GM23338 (cell line): ENCODE data around the gene S1PR2. TPM values are rescaled to one million over a fixed set of nuclear protein-coding genes. Genes with fewer than 3 reads are reported as not detected.

Source experiments
- ATAC-seq: fragments of 200-7000 bp; cut with Tn5 transposase; 3 replicates; pipeline ENCODE4 v1.9.1; 2020
- DNase-seq: peaks from one replicate; pipeline ENCODE4 v3.0.0-alpha.2; 2015; ENCODE audit warnings: low spot score
- H2AFZ ChIP-seq: fragments of 200-600 bp; sonication (generic); 2 replicates; pipeline ENCODE4 v1.8.0; 2016; ENCODE audit warnings: antibody characterized with exemption, mild to moderate bottlenecking, moderate library complexity
- H3F3A ChIP-seq: fragments of 200-600 bp; sonication (generic); replicated peaks from 2 replicates; pipeline ENCODE4 v1.8.0; 2017; ENCODE audit warnings: antibody characterized with exemption, mixed run types, low read depth
- H3K27ac ChIP-seq: fragments of 200-600 bp; sonication (generic); 2 replicates; pipeline ENCODE4 v1.6.1; 2016; ENCODE audit warnings: low read depth
- H3K27me3 ChIP-seq: fragments of 200-600 bp; sonication (generic); 2 replicates; pipeline ENCODE4 v1.8.0; 2016; ENCODE audit warnings: mild to moderate bottlenecking, mixed run types, moderate library complexity; ENCODE audit not compliant: insufficient read depth
- H3K36me3 ChIP-seq: fragments of 200-600 bp; sonication (generic); 2 replicates; pipeline ENCODE4 v1.8.0; 2016; ENCODE audit warnings: mild to moderate bottlenecking; ENCODE audit not compliant: insufficient read depth
- H3K4me1 ChIP-seq: fragments of 200-600 bp; sonication (generic); 2 replicates; pipeline ENCODE4 v1.8.0; 2016; ENCODE audit warnings: mild to moderate bottlenecking, moderate library complexity; ENCODE audit not compliant: insufficient read depth
- H3K4me2 ChIP-seq: fragments of 200-600 bp; sonication (generic); 2 replicates; pipeline ENCODE4 v1.7.1; 2017; ENCODE audit warnings: mixed run types
- H3K4me3 ChIP-seq: fragments of 200-600 bp; sonication (generic); 2 replicates; pipeline ENCODE4 v1.6.1; 2016; ENCODE audit warnings: mixed run types
- H3K79me2 ChIP-seq: fragments of 200-600 bp; sonication (generic); replicated peaks from 2 replicates; pipeline ENCODE4 v1.8.0; 2017; ENCODE audit warnings: mild to moderate bottlenecking; ENCODE audit not compliant: insufficient read depth
- H3K9me2 ChIP-seq: fragments of 200-600 bp; sonication (generic); 2 replicates; pipeline ENCODE4 v1.8.0; 2017; ENCODE audit not compliant: insufficient read depth
- H4K20me1 ChIP-seq: fragments of 200-600 bp; sonication (generic); replicated peaks from 2 replicates; pipeline ENCODE4 v1.8.0; 2017; ENCODE audit warnings: mild to moderate bottlenecking; ENCODE audit not compliant: insufficient read depth
- H3K27ac Mint-ChIP-seq: 2 replicates; pipeline ENCODE4 v1.8.0; 2020; ENCODE audit warnings: inconsistent platforms, mild to moderate bottlenecking, moderate library complexity, mixed read lengths
- H3K27me3 Mint-ChIP-seq: 3 replicates; pipeline ENCODE4 v1.8.0; 2022; ENCODE audit warnings: low read depth, mild to moderate bottlenecking, moderate library complexity, mixed read lengths, inconsistent platforms; ENCODE audit not compliant: insufficient read depth, poor library complexity
- H3K36me3 Mint-ChIP-seq: 3 replicates; pipeline ENCODE4 v1.8.0; 2021; ENCODE audit warnings: low read depth, mild to moderate bottlenecking, inconsistent platforms, moderate library complexity, mixed read lengths
- H3K4me1 Mint-ChIP-seq: 3 replicates; pipeline ENCODE4 v1.8.0; 2020; ENCODE audit warnings: mild to moderate bottlenecking, inconsistent platforms, mixed read lengths
- H3K4me3 Mint-ChIP-seq: 3 replicates; pipeline ENCODE4 v1.8.0; 2021; ENCODE audit warnings: moderate library complexity, mild to moderate bottlenecking, inconsistent platforms, mixed read lengths
- H3K9me3 Mint-ChIP-seq: 3 replicates; pipeline ENCODE4 v1.8.0; 2020; ENCODE audit warnings: moderate library complexity, mild to moderate bottlenecking, inconsistent platforms, mixed read lengths
- CREB1 ChIP-seq: fragments of 250-450 bp; sonication (Bioruptor Pico); IDR thresholded peaks from 2 replicates; pipeline ENCODE4 v1.5.0; 2020; ENCODE audit warnings: low read depth, mild to moderate bottlenecking, moderate library complexity
- EZH2 ChIP-seq: fragments of 200-600 bp; sonication (generic); IDR thresholded peaks from one replicate; pipeline ENCODE4 v1.8.0; 2017; ENCODE audit warnings: antibody characterized with exemption, mild to moderate bottlenecking, low read depth; ENCODE audit not compliant: unreplicated experiment
- EZH2phosphoT487 ChIP-seq: fragments of 200-600 bp; sonication (generic); IDR thresholded peaks from one replicate; pipeline ENCODE4 v1.8.1; 2018; ENCODE audit warnings: antibody characterized with exemption; ENCODE audit not compliant: unreplicated experiment
- JUNB ChIP-seq: IDR thresholded peaks from one replicate; pipeline ENCODE4 v1.6.1; 2016; ENCODE audit warnings: antibody characterized with exemption; ENCODE audit not compliant: unreplicated experiment
- NANOG ChIP-seq: IDR thresholded peaks from 2 replicates; pipeline ENCODE4 v1.6.1; 2016; ENCODE audit warnings: antibody characterized with exemption, borderline replicate concordance
- POLR2AphosphoS5 ChIP-seq: IDR thresholded peaks from 2 replicates; pipeline ENCODE4 v1.6.1; 2016; ENCODE audit warnings: antibody characterized with exemption, low read depth
- STAT1 ChIP-seq: IDR thresholded peaks from one replicate; pipeline ENCODE4 v1.6.1; 2016; ENCODE audit warnings: antibody characterized with exemption; ENCODE audit not compliant: unreplicated experiment
- ZNF114 ChIP-seq: fragments of 250-450 bp; sonication (Bioruptor Pico); IDR thresholded peaks from 2 replicates; pipeline ENCODE4 v1.5.0; 2020; ENCODE audit warnings: mild to moderate bottlenecking, moderate library complexity
- ZNF331 ChIP-seq: fragments of 250-450 bp; sonication (Bioruptor Pico); IDR thresholded peaks from 2 replicates; pipeline ENCODE4 v1.5.0; 2020; ENCODE audit warnings: low read depth, mild to moderate bottlenecking, moderate library complexity
- polyA plus RNA-seq: library from polyadenylated mRNA; unstranded; fragments of >200 nt; fragmentation: Nextera tagmentation; extraction: Ambion mirVana; gene quantifications from 2 replicates; pipeline ENCODE4 v1.2.1, GENCODE V29; 2016
- total RNA-seq: library from RNA; depleted of rRNA; stranded (reverse); fragments of >200 nt; shearing (Covaris generic); gene quantifications from 2 replicates; pipeline ENCODE4 v1.2.3, GENCODE V29; 2014
- TF ChIP-seq, protein P1 (sequence below), 2 experiments: fragments of 200-600 bp in 1 of 2; sonication (generic) in 1 of 2; conservative IDR thresholded peaks; 2 replicates each; pipeline versions ENCODE4 v1.5.1 to v1.6.1; 2016 to 2017; ENCODE audit warnings: antibody characterized with exemption in 2 of 2, low read depth in 2 of 2, mild to moderate bottlenecking in 2 of 2, moderate library complexity in 1 of 2
- TF ChIP-seq, protein P2 (sequence below): IDR thresholded peaks from one replicate; pipeline ENCODE4 v1.6.1; 2018; ENCODE audit warnings: antibody characterized with exemption; ENCODE audit not compliant: unreplicated experiment
- TF ChIP-seq, protein P3 (sequence below): IDR thresholded peaks from 2 replicates; pipeline ENCODE4 v1.6.1; 2016; ENCODE audit warnings: antibody characterized with exemption
- TF ChIP-seq, protein P4 (sequence below): fragments of 250-450 bp; sonication (Bioruptor Pico); IDR thresholded peaks from 2 replicates; pipeline ENCODE4 v1.5.0; 2020; ENCODE audit warnings: mild to moderate bottlenecking, moderate library complexity

S1PR2 gene
- total and polyA plus RNA-seq, 2 experiments from 2014 or later, result 9.2 to 13.9 TPM

DNA sequence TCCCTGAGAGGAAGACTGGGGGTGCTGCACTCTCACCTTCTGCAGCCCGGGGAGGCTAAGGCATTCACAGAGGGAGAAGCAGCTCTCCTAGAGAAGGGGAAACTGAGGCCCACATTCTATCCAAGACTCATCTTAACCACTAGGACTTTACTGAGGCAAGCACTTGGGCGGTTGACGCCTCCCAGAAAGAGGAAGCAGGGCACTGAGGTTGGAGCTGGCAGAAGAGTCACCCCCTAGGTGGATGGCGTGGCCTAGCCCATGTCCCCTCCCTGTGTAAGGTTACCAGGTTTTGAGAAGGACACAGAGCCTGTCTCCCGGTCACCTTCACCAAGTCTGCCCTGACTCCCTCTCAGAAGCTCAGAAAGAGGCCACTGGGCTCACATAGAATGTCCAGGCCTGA is 2.7 kb downstream of the S1PR2 start:
- H2AFZ ChIP-seq, result no peak overlapping the region
- TF ChIP-seq STAT1, result no peak
- TF ChIP-seq, protein P1, sequence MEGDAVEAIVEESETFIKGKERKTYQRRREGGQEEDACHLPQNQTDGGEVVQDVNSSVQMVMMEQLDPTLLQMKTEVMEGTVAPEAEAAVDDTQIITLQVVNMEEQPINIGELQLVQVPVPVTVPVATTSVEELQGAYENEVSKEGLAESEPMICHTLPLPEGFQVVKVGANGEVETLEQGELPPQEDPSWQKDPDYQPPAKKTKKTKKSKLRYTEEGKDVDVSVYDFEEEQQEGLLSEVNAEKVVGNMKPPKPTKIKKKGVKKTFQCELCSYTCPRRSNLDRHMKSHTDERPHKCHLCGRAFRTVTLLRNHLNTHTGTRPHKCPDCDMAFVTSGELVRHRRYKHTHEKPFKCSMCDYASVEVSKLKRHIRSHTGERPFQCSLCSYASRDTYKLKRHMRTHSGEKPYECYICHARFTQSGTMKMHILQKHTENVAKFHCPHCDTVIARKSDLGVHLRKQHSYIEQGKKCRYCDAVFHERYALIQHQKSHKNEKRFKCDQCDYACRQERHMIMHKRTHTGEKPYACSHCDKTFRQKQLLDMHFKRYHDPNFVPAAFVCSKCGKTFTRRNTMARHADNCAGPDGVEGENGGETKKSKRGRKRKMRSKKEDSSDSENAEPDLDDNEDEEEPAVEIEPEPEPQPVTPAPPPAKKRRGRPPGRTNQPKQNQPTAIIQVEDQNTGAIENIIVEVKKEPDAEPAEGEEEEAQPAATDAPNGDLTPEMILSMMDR (conservative IDR thresholded peaks at IDR 0.05; ENCODE audit: low read depth in 2 of 2), result no peak
- TF ChIP-seq ZNF114 (CRISPR knock-in tag), result no peak
- no peak for TF ChIP-seq JUNB
- TF ChIP-seq, protein P2, sequence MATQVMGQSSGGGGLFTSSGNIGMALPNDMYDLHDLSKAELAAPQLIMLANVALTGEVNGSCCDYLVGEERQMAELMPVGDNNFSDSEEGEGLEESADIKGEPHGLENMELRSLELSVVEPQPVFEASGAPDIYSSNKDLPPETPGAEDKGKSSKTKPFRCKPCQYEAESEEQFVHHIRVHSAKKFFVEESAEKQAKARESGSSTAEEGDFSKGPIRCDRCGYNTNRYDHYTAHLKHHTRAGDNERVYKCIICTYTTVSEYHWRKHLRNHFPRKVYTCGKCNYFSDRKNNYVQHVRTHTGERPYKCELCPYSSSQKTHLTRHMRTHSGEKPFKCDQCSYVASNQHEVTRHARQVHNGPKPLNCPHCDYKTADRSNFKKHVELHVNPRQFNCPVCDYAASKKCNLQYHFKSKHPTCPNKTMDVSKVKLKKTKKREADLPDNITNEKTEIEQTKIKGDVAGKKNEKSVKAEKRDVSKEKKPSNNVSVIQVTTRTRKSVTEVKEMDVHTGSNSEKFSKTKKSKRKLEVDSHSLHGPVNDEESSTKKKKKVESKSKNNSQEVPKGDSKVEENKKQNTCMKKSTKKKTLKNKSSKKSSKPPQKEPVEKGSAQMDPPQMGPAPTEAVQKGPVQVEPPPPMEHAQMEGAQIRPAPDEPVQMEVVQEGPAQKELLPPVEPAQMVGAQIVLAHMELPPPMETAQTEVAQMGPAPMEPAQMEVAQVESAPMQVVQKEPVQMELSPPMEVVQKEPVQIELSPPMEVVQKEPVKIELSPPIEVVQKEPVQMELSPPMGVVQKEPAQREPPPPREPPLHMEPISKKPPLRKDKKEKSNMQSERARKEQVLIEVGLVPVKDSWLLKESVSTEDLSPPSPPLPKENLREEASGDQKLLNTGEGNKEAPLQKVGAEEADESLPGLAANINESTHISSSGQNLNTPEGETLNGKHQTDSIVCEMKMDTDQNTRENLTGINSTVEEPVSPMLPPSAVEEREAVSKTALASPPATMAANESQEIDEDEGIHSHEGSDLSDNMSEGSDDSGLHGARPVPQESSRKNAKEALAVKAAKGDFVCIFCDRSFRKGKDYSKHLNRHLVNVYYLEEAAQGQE, result no peak
- TF ChIP-seq EZH2phosphoT487, result no peak
- no peak for TF ChIP-seq CREB1 (CRISPR knock-in tag)
- TF ChIP-seq, protein P3, sequence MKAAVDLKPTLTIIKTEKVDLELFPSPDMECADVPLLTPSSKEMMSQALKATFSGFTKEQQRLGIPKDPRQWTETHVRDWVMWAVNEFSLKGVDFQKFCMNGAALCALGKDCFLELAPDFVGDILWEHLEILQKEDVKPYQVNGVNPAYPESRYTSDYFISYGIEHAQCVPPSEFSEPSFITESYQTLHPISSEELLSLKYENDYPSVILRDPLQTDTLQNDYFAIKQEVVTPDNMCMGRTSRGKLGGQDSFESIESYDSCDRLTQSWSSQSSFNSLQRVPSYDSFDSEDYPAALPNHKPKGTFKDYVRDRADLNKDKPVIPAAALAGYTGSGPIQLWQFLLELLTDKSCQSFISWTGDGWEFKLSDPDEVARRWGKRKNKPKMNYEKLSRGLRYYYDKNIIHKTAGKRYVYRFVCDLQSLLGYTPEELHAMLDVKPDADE, result no peak
- no peak for TF ChIP-seq ZNF331 (CRISPR knock-in tag)
- no peak for TF ChIP-seq POLR2AphosphoS5
- TF ChIP-seq, protein P4, sequence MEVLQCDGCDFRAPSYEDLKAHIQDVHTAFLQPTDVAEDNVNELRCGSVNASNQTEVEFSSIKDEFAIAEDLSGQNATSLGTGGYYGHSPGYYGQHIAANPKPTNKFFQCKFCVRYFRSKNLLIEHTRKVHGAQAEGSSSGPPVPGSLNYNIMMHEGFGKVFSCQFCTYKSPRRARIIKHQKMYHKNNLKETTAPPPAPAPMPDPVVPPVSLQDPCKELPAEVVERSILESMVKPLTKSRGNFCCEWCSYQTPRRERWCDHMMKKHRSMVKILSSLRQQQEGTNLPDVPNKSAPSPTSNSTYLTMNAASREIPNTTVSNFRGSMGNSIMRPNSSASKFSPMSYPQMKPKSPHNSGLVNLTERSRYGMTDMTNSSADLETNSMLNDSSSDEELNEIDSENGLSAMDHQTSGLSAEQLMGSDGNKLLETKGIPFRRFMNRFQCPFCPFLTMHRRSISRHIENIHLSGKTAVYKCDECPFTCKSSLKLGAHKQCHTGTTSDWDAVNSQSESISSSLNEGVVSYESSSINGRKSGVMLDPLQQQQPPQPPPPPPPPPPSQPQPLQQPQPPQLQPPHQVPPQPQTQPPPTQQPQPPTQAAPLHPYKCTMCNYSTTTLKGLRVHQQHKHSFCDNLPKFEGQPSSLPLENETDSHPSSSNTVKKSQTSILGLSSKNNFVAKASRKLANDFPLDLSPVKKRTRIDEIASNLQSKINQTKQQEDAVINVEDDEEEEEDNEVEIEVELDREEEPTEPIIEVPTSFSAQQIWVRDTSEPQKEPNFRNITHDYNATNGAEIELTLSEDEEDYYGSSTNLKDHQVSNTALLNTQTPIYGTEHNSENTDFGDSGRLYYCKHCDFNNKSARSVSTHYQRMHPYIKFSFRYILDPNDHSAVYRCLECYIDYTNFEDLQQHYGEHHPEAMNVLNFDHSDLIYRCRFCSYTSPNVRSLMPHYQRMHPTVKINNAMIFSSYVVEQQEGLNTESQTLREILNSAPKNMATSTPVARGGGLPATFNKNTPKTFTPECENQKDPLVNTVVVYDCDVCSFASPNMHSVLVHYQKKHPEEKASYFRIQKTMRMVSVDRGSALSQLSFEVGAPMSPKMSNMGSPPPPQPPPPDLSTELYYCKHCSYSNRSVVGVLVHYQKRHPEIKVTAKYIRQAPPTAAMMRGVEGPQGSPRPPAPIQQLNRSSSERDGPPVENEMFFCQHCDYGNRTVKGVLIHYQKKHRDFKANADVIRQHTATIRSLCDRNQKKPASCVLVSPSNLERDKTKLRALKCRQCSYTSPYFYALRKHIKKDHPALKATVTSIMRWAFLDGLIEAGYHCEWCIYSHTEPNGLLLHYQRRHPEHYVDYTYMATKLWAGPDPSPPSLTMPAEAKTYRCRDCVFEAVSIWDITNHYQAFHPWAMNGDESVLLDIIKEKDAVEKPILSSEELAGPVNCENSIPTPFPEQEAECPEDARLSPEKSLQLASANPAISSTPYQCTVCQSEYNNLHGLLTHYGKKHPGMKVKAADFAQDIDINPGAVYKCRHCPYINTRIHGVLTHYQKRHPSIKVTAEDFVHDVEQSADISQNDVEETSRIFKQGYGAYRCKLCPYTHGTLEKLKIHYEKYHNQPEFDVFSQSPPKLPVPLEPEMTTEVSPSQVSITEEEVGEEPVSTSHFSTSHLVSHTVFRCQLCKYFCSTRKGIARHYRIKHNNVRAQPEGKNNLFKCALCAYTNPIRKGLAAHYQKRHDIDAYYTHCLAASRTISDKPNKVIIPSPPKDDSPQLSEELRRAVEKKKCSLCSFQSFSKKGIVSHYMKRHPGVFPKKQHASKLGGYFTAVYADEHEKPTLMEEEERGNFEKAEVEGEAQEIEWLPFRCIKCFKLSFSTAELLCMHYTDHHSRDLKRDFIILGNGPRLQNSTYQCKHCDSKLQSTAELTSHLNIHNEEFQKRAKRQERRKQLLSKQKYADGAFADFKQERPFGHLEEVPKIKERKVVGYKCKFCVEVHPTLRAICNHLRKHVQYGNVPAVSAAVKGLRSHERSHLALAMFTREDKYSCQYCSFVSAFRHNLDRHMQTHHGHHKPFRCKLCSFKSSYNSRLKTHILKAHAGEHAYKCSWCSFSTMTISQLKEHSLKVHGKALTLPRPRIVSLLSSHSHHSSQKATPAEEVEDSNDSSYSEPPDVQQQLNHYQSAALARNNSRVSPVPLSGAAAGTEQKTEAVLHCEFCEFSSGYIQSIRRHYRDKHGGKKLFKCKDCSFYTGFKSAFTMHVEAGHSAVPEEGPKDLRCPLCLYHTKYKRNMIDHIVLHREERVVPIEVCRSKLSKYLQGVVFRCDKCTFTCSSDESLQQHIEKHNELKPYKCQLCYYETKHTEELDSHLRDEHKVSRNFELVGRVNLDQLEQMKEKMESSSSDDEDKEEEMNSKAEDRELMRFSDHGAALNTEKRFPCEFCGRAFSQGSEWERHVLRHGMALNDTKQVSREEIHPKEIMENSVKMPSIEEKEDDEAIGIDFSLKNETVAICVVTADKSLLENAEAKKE (CRISPR knock-in tag), result no peak
- no peak for TF ChIP-seq EZH2
- TF ChIP-seq NANOG, result no peak

More for the DNA sequence above, 2.7 kb downstream of the S1PR2 start:
- H3K27me3 ChIP-seq, result no peaks in the 10 kb centered on the region
- H3K27ac Mint-ChIP-seq, result no peak overlapping the region
- no peak for DNase-seq
- peaks cover 8% of the 10 kb centered on the region for H3F3A ChIP-seq
- H3K36me3 ChIP-seq, result no peaks in the 10 kb centered on the region
- no peak overlapping the region for H3K4me3 Mint-ChIP-seq
- H3K79me2 ChIP-seq, result peaks cover 8% of the 10 kb centered on the region; the same call in 1 of the 2 replicates
- no peaks in the 10 kb centered on the region for H3K9me2 ChIP-seq
- H3K4me1 ChIP-seq, result peaks cover 3% of the 10 kb centered on the region
- no peaks in the 10 kb centered on the region for H3K9me3 Mint-ChIP-seq
- H3K36me3 Mint-ChIP-seq, result peaks cover 6% of the 10 kb centered on the region; the same call in 2 of the 3 replicates
- no peaks in the 10 kb centered on the region; the same call in 1 of the 2 replicates for H4K20me1 ChIP-seq
- no peak overlapping the region for H3K27ac ChIP-seq
- peaks cover 13% of the 10 kb centered on the region for H3K4me1 Mint-ChIP-seq
- peaks cover 15% of the 10 kb centered on the region for H3K27me3 Mint-ChIP-seq
- no peak for ATAC-seq
- no peak overlapping the region for H3K4me3 ChIP-seq
- no peak overlapping the region for H3K4me2 ChIP-seq
